NT2/D1 (cell line): ENCODE measurements around the gene INO80E.

Experiments used
- DNase-seq: peaks from one replicate; pipeline ENCODE4 v3.0.0-alpha.2; 2011; ENCODE audit warnings: low read depth, low spot score
- H3K27me3 ChIP-seq: 2 replicates; pipeline ENCODE4 v1.6.0; 2011; ENCODE audit warnings: mild to moderate bottlenecking; ENCODE audit not compliant: insufficient read length, insufficient read depth
- H3K36me3 ChIP-seq: 2 replicates; pipeline ENCODE4 v1.6.1; 2011; ENCODE audit warnings: mild to moderate bottlenecking, low read length, mixed read lengths; ENCODE audit not compliant: insufficient read depth, insufficient read length
- H3K4me1 ChIP-seq: 2 replicates; pipeline ENCODE4 v1.5.1; 2011; ENCODE audit not compliant: insufficient read depth, insufficient read length
- H3K4me3 ChIP-seq: 2 replicates; pipeline ENCODE4 v1.5.1; 2011; ENCODE audit warnings: low read depth; ENCODE audit not compliant: insufficient read length
- H3K9ac ChIP-seq: 2 replicates; pipeline ENCODE4 v1.6.0; 2011; ENCODE audit warnings: low read depth; ENCODE audit not compliant: insufficient read length
- H3K9me3 ChIP-seq: 2 replicates; pipeline ENCODE4 v1.5.1; 2011; ENCODE audit warnings: mild to moderate bottlenecking, low read length; ENCODE audit not compliant: insufficient read depth
- SUZ12 ChIP-seq: IDR thresholded peaks from 2 replicates; pipeline ENCODE4 v1.6.1; 2011; ENCODE audit not compliant: insufficient read length, insufficient read depth; ENCODE audit errors: extremely low read depth
- YY1 ChIP-seq: IDR thresholded peaks from 2 replicates; pipeline ENCODE4 v1.6.1; 2011; ENCODE audit not compliant: insufficient read length, insufficient read depth
- ZNF274 ChIP-seq: IDR thresholded peaks from 2 replicates; pipeline ENCODE4 v1.6.1; 2011; ENCODE audit warnings: mild to moderate bottlenecking, low read depth, low read length

The INO80E gene

DNA sequence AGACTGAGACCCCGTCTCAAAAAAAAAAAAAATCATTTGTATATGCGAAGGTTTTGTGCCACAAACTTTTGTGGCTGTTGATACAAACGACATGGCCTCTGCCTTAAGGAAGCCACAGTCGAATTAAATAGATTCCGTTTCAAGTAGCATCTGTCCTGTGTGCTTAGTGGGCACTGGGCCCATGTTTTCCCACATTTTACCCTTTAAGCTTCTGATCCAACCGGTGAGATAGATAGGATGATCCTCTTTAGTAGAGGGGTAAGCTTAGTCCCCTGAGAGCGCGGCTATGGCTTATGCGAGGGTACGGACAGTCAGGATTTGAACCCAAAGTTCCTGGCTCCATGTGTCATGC lies 34.9 kb upstream of the INO80E start:
- Histone ChIP-seq H3K9me3 (no peaks in the 10 kb centered on the region), H3K4me3 (peak overlapping the region; percentile 79), H3K27me3 (no peaks in the 10 kb centered on the region), H3K9ac (peak overlapping the region; percentile 98), H3K36me3 (peaks cover 4% of the 10 kb centered on the region), H3K4me1 (peaks cover 5% of the 10 kb centered on the region)
- no peak for DNase-seq
- TF ChIP-seq YY1 (no peak), ZNF274 (no peak), SUZ12 (no peak)

GRCh38 chr16:29961479-29962343 lies 34.3 kb upstream of the INO80E start, which contains the start of gene TMEM219:
Gene TMEM219, plus strand, starts transcription at chr16:29962079. Its CDS starts 1,065 bp downstream, at chr16:29963144.
- Histone ChIP-seq H3K4me1 (peaks cover 5% of the 10 kb centered on the region), H3K4me3 (peak within 1 kb of the TSS; percentile 79), H3K36me3 (peaks cover 4% of the 10 kb centered on the region), H3K9me3 (no peaks in the 10 kb centered on the region), H3K27me3 (no peaks in the 10 kb centered on the region), H3K9ac (peak within 1 kb of the TSS; percentile 98)
- peak; percentile 59 for DNase-seq
- no peak for TF ChIP-seq ZNF274
- no peak for TF ChIP-seq SUZ12

DNA sequence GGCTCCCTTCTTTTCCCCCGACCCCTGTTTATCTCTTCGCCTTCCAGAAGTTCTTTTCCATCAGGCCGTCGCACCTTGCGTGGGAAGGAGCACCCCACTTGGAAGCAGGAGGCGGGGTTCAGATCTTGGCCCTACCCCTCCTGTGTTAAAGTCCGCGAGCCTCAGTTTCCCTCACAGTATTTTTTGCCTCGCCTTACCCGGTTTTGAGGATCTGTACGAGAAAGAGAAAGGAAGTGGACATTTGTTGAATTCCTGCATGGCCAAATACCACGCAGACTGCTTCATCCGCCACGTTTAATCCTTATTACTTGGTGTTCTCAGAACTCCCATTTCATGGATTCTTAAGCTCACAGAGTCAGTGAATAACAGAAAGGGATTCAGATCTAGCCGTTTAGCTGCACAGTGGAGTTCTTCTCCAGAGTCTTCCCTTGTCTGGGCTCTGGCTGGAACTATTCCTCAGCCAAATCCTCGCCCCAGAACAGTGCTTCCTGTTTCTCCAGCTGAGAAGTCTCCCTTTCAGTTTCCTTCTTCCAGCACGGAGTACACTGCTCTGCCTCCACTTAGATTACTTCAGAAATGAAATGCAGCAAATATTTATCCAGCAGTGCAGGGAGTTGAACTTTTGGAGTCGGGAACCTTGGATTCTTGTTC lies 33.6 kb upstream of the INO80E start:
- no peak for TF ChIP-seq YY1
- no peak for TF ChIP-seq ZNF274
- Histone ChIP-seq H3K36me3 (peaks cover 6% of the 10 kb centered on the region), H3K4me1 (peaks cover 5% of the 10 kb centered on the region), H3K4me3 (peak overlapping the region; percentile 79), H3K27me3 (no peaks in the 10 kb centered on the region), H3K9me3 (no peaks in the 10 kb centered on the region), H3K9ac (peak overlapping the region; percentile 98)
- no peak for DNase-seq

DNA sequence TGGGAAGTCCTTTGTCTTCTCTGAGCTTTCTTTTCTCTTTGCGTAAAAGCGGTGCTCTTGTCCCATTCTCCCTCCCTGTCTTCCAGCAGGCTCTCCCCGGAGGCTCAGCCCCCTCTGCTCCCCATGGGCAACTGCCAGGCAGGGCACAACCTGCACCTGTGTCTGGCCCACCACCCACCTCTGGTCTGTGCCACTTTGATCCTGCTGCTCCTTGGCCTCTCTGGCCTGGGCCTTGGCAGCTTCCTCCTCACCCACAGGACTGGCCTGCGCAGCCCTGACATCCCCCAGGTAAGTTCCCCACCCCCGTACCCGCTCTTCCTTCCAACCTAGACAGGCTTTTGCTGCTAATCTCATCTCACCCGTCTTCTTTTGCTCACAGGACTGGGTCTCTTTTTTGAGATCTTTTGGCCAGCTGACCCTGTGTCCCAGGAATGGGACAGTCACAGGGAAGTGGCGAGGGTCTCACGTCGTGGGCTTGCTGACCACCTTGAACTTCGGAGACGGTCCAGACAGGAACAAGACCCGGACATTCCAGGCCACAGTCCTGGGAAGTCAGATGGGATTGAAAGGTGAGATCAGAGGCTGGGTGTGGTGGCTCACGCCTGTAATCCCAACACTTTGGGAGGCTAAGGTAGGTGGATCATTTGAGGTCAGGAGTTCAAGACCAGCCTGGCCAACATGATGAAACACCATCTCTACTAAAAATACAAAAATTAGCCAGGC lies 32.9 kb upstream of the INO80E start:
- H3K9me3 ChIP-seq: no peaks in the 10 kb centered on the region
- H3K27me3 ChIP-seq: no peaks in the 10 kb centered on the region
- peaks cover 5% of the 10 kb centered on the region for H3K4me1 ChIP-seq
- H3K36me3 ChIP-seq: peaks cover 11% of the 10 kb centered on the region
- DNase-seq: no peak
- H3K9ac ChIP-seq: peak overlapping the region; percentile 98
- TF ChIP-seq SUZ12: no peak
- TF ChIP-seq YY1: no peak
- TF ChIP-seq ZNF274: no peak
- peak overlapping the region; percentile 79 for H3K4me3 ChIP-seq

- DNase-seq: no peak
- TF ChIP-seq YY1: no peak
- TF ChIP-seq ZNF274: no peak
- no peak for TF ChIP-seq SUZ12
- peaks cover 10% of the 10 kb centered on the region for H3K27me3 ChIP-seq
- peaks cover 15% of the 10 kb centered on the region for H3K9me3 ChIP-seq
- peaks cover 41% of the 10 kb centered on the region for H3K36me3 ChIP-seq
- H3K4me1 ChIP-seq: no peaks in the 10 kb centered on the region
- H3K9ac ChIP-seq: no peak overlapping the region
- H3K4me3 ChIP-seq: no peak overlapping the region
These were observed 27.8 kb upstream of the INO80E start for GRCh38 chr16:29968205-29968604.

GRCh38 chr16:29971304-29971703 lies 24.7 kb upstream of the INO80E start:
- Histone ChIP-seq H3K27me3 (peaks cover 10% of the 10 kb centered on the region), H3K9ac (no peak overlapping the region), H3K36me3 (peaks cover 38% of the 10 kb centered on the region), H3K9me3 (peaks cover 16% of the 10 kb centered on the region), H3K4me3 (no peak overlapping the region), H3K4me1 (peaks cover 5% of the 10 kb centered on the region)
- no peak for TF ChIP-seq YY1
- TF ChIP-seq SUZ12: no peak
- TF ChIP-seq ZNF274: no peak
- no peak for DNase-seq

DNA sequence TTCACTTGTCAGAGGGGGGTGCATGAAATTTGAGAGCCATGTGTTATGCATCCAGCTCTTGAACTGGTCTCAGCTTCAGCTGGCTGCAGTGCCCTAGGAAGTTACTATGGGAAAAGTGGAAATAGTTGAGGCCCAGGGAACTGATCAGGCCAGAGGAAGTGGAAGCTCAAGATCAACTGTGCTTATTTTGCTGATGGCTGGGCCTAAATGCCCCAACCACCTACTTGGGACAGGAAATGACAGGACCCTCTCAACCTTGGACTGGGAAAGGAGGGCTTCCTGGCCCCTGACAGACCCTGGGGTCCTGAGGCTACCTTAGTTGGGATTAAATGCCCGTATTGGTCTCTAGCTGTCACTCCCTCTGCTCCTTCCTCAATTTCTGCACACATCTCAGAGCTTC lies 23.5 kb upstream of the INO80E start:
- no peak overlapping the region for H3K4me3 ChIP-seq
- H3K36me3 ChIP-seq: peaks cover 39% of the 10 kb centered on the region
- H3K9me3 ChIP-seq: peaks cover 16% of the 10 kb centered on the region
- TF ChIP-seq YY1 (no peak), ZNF274 (no peak), SUZ12 (no peak)
- no peak for DNase-seq
- H3K9ac ChIP-seq: no peak overlapping the region
- peaks cover 5% of the 10 kb centered on the region for H3K4me1 ChIP-seq
- H3K27me3 ChIP-seq: peaks cover 10% of the 10 kb centered on the region
